Cerebellar nuclear complex (tissue), 1 donor: ENCODE data around the gene AGBL4.

Source experiments
- DNase-seq, 2 experiments: peaks; one replicate each; lab custom pipeline; 2025; lab: John Stamatoyannopoulos, UW

The AGBL4 gene

GRCh38 chr1:48767975-48768510 lies 1255.7 kb downstream of the AGBL4 start:
- DNase-seq, result no peak

- DNase-seq, result no peak
These were observed 1258.4 kb downstream of the AGBL4 start for GRCh38 chr1:48765335-48765734.

- no peak for DNase-seq
These were observed 1261.8 kb downstream of the AGBL4 start for GRCh38 chr1:48761986-48762385.

GRCh38 chr1:48761411-48761810 lies 1262.3 kb downstream of the AGBL4 start:
- DNase-seq, result no peak

GRCh38 chr1:48760857-48761256 lies 1262.9 kb downstream of the AGBL4 start:
- no peak for DNase-seq

- DNase-seq, result no peak
These were observed 1264.8 kb downstream of the AGBL4 start for GRCh38 chr1:48758976-48759375.

GRCh38 chr1:48757363-48757762 lies 1266.4 kb downstream of the AGBL4 start:
- no peak for DNase-seq

- no peak for DNase-seq
These were observed 1267.0 kb downstream of the AGBL4 start for GRCh38 chr1:48756683-48757316.

- no peak for DNase-seq
These were observed 1270.5 kb downstream of the AGBL4 start for GRCh38 chr1:48753293-48753692.

- no peak for DNase-seq
These were observed 1273.6 kb downstream of the AGBL4 start for GRCh38 chr1:48750109-48750508.

- DNase-seq, result no peak
These were observed 1274.7 kb downstream of the AGBL4 start for GRCh38 chr1:48749068-48749467.

- DNase-seq, result no peak
These were observed 1276.8 kb downstream of the AGBL4 start for GRCh38 chr1:48746906-48747305.

GRCh38 chr1:48744032-48744431 lies 1279.7 kb downstream of the AGBL4 start:
- no peak for DNase-seq

- no peak for DNase-seq
These were observed 1280.3 kb downstream of the AGBL4 start for GRCh38 chr1:48743480-48743879.

GRCh38 chr1:48741380-48741779 lies 1282.4 kb downstream of the AGBL4 start:
- no peak for DNase-seq

GRCh38 chr1:48740621-48741020 lies 1283.1 kb downstream of the AGBL4 start:
- DNase-seq, result no peak

GRCh38 chr1:48739091-48739490 lies 1284.7 kb downstream of the AGBL4 start:
- DNase-seq, result no peak

- no peak for DNase-seq
These were observed 1285.4 kb downstream of the AGBL4 start for GRCh38 chr1:48738356-48738755.

GRCh38 chr1:48735796-48736195 lies 1288.0 kb downstream of the AGBL4 start:
- DNase-seq, result no peak

- DNase-seq, result no peak
These were observed 1293.4 kb downstream of the AGBL4 start for GRCh38 chr1:48730164-48730910.

- no peak for DNase-seq
These were observed 1295.2 kb downstream of the AGBL4 start for GRCh38 chr1:48728584-48728983.

- DNase-seq, result no peak
These were observed 1297.1 kb downstream of the AGBL4 start for GRCh38 chr1:48726557-48727215.

GRCh38 chr1:48726139-48726538 lies 1297.6 kb downstream of the AGBL4 start:
- DNase-seq, result no peak
